ENCODE measurements around the gene RUNX1.

RUNX1 gene

DNA sequence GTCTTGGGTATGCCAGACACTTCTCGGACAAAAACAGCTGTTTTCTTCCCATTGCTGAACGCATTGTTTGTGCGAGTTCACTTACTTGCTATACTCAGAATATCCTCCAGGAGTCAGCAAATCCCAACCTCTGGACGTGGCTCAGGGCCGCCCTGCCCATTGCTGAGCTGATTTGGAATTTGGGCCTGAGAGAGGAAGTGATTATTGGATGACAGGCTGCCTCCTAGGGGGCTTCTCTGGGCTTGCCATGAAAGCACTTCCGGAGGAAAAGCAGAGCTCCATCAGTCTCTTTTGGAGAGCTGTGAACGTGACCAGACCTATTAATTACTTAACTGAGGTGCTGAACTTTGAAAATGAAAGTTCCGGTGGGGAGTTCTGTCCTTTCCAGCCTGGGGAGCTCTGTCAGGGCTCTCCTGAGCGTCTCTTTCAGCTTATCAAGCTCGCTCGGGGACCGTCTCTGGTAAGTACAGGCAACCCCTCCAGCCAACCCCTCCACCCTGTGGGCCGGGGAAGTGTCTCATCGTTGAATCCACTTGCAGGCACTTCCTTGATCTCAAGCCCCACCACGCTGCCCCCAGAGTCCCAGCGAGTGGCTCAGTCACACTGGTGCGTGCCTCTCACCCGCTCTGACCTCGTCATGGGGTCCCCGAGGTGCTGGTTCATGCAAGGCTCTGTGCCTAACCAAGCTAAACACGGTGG is 303.4 kb downstream of the RUNX1 start:
- Histone ChIP-seq H4K8ac (ENCODE audit: low read depth, low read length) (no peak overlapping the region), H3K23ac (ENCODE audit: low read length) (no peak overlapping the region), H2BK120ac (ENCODE audit: low read depth, low read length) (peak overlapping the region; percentile 7), H4K5ac (ENCODE audit: low read length) (peak overlapping the region; percentile 81), H3K79me2 (ENCODE audit: control insufficient read depth, insufficient read depth, low read length) (no peaks in the 10 kb centered on the region), H3K36me3 (ENCODE audit: control insufficient read depth, insufficient read depth, low read length) (no peaks in the 10 kb centered on the region), H2BK5ac (ENCODE audit: low read length) (peak overlapping the region; percentile 89), H2BK15ac (replicated peaks; ENCODE audit: low read depth) (no peak overlapping the region), H3K4me1 (ENCODE audit: control insufficient read depth, low read depth, low read length) (no peaks in the 10 kb centered on the region), H2AK5ac (ENCODE audit: low read length) (peak overlapping the region; percentile 58), H3K27me3 (ENCODE audit: insufficient read depth, low read length, poor library complexity) (no peaks in the 10 kb centered on the region), H3K4me3 (ENCODE audit: low read length) (no peak overlapping the region), H3K27ac (ENCODE audit: low read depth, low read length) (peak overlapping the region; percentile 18), H3K79me1 (ENCODE audit: low read length) (no peaks in the 10 kb centered on the region), H3K4me2 (ENCODE audit: low read length) (no peak overlapping the region), H3K9ac (ENCODE audit: low read length) (no peak overlapping the region), H3K18ac (ENCODE audit: low read length) (peak overlapping the region; percentile 60), H3K4ac (ENCODE audit: low read depth, low read length) (no peak overlapping the region), H3K56ac (ENCODE audit: low read length) (peak overlapping the region; percentile 76)
- peak; percentile 98 for DNase-seq
- no CpG with 5 or more reads among the region's 21 CpGs for WGBS (ENCODE audit: extremely low coverage, insufficient coverage, low lambda C conversion rate)

- no peak overlapping the region for H3K4me2 ChIP-seq (ENCODE audit: low read length)
- no peak overlapping the region for H3K56ac ChIP-seq (ENCODE audit: low read length)
- no peak overlapping the region for H2BK15ac ChIP-seq (replicated peaks; ENCODE audit: low read depth)
- no peak overlapping the region for H3K4ac ChIP-seq (ENCODE audit: low read depth, low read length)
- no peak overlapping the region for H3K23ac ChIP-seq (ENCODE audit: low read length)
- no peak overlapping the region for H3K18ac ChIP-seq (ENCODE audit: low read length)
- H3K27me3 ChIP-seq (ENCODE audit: insufficient read depth, low read length, poor library complexity) = no peaks in the 10 kb centered on the region
- WGBS (ENCODE audit: extremely low coverage, insufficient coverage, low lambda C conversion rate) = no CpG with 5 or more reads among the region's 3 CpGs
- no peaks in the 10 kb centered on the region for H3K79me1 ChIP-seq (ENCODE audit: low read length)
- no peaks in the 10 kb centered on the region for H3K4me1 ChIP-seq (ENCODE audit: control insufficient read depth, low read depth, low read length)
- H3K4me3 ChIP-seq (ENCODE audit: low read length) = no peak overlapping the region
- H4K5ac ChIP-seq (ENCODE audit: low read length) = no peak overlapping the region
- DNase-seq = no peak
- H3K79me2 ChIP-seq (ENCODE audit: control insufficient read depth, insufficient read depth, low read length) = no peaks in the 10 kb centered on the region
- no peak overlapping the region for H2BK5ac ChIP-seq (ENCODE audit: low read length)
- no peak overlapping the region for H3K9ac ChIP-seq (ENCODE audit: low read length)
- H2AK5ac ChIP-seq (ENCODE audit: low read length) = no peak overlapping the region
- no peaks in the 10 kb centered on the region for H3K36me3 ChIP-seq (ENCODE audit: control insufficient read depth, insufficient read depth, low read length)
- H4K8ac ChIP-seq (ENCODE audit: low read depth, low read length) = no peak overlapping the region
- H3K27ac ChIP-seq (ENCODE audit: low read depth, low read length) = no peak overlapping the region
- no peak overlapping the region for H2BK120ac ChIP-seq (ENCODE audit: low read depth, low read length)
Observed at GRCh38 chr21:34744801-34745200, 304.3 kb downstream of the RUNX1 start.

DNA sequence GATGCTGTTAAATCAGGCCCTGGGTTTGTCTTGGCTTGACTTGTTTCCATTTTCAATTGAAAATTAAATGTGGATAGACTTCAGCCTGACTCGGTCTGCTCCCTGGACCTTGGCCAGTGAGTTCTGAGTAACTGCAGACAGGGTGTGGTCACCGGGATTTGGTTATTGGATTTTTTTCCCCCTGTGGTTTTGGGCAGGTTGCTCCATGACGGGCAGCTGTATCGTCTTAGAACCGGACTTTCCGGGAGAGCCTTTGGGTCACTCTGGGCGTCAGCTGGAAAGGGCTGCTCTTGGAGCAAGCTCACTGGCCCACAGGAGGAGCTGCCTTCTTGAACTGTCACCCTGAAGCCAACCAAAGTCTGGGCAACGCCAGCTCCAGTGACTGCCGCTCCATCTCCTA is 305.3 kb downstream of the RUNX1 start:
- Histone ChIP-seq H3K27me3 (ENCODE audit: insufficient read depth, low read length, poor library complexity) (no peaks in the 10 kb centered on the region), H3K4me1 (ENCODE audit: control insufficient read depth, low read depth, low read length) (no peaks in the 10 kb centered on the region), H4K8ac (ENCODE audit: low read depth, low read length) (no peak overlapping the region), H3K18ac (ENCODE audit: low read length) (no peak overlapping the region), H2BK5ac (ENCODE audit: low read length) (no peak overlapping the region), H3K4ac (ENCODE audit: low read depth, low read length) (no peak overlapping the region), H4K5ac (ENCODE audit: low read length) (no peak overlapping the region), H3K9ac (ENCODE audit: low read length) (no peak overlapping the region), H3K23ac (ENCODE audit: low read length) (peak overlapping the region; percentile 9), H3K56ac (ENCODE audit: low read length) (no peak overlapping the region), H2BK15ac (replicated peaks; ENCODE audit: low read depth) (no peak overlapping the region), H3K79me1 (ENCODE audit: low read length) (no peaks in the 10 kb centered on the region), H3K4me2 (ENCODE audit: low read length) (no peak overlapping the region), H2AK5ac (ENCODE audit: low read length) (no peak overlapping the region), H3K79me2 (ENCODE audit: control insufficient read depth, insufficient read depth, low read length) (no peaks in the 10 kb centered on the region), H2BK120ac (ENCODE audit: low read depth, low read length) (no peak overlapping the region), H3K27ac (ENCODE audit: low read depth, low read length) (no peak overlapping the region), H3K36me3 (ENCODE audit: control insufficient read depth, insufficient read depth, low read length) (no peaks in the 10 kb centered on the region), H3K4me3 (ENCODE audit: low read length) (no peak overlapping the region)
- DNase-seq = no peak
- WGBS (ENCODE audit: extremely low coverage, insufficient coverage, low lambda C conversion rate) = no CpG with 5 or more reads among the region's 9 CpGs

- Histone ChIP-seq H2BK15ac (replicated peaks; ENCODE audit: low read depth) (no peak overlapping the region), H2BK120ac (ENCODE audit: low read depth, low read length) (no peak overlapping the region), H3K79me1 (ENCODE audit: low read length) (no peaks in the 10 kb centered on the region), H3K79me2 (ENCODE audit: control insufficient read depth, insufficient read depth, low read length) (no peaks in the 10 kb centered on the region), H3K56ac (ENCODE audit: low read length) (no peak overlapping the region), H3K18ac (ENCODE audit: low read length) (no peak overlapping the region), H3K4me3 (ENCODE audit: low read length) (no peak overlapping the region), H3K4ac (ENCODE audit: low read depth, low read length) (no peak overlapping the region), H3K27ac (ENCODE audit: low read depth, low read length) (no peak overlapping the region), H2AK5ac (ENCODE audit: low read length) (no peak overlapping the region), H4K8ac (ENCODE audit: low read depth, low read length) (no peak overlapping the region), H2BK5ac (ENCODE audit: low read length) (no peak overlapping the region), H3K4me1 (ENCODE audit: control insufficient read depth, low read depth, low read length) (no peaks in the 10 kb centered on the region), H3K9ac (ENCODE audit: low read length) (no peak overlapping the region), H3K23ac (ENCODE audit: low read length) (no peak overlapping the region), H3K36me3 (ENCODE audit: control insufficient read depth, insufficient read depth, low read length) (no peaks in the 10 kb centered on the region), H4K5ac (ENCODE audit: low read length) (no peak overlapping the region), H3K4me2 (ENCODE audit: low read length) (no peak overlapping the region), H3K27me3 (ENCODE audit: insufficient read depth, low read length, poor library complexity) (no peaks in the 10 kb centered on the region)
- WGBS (ENCODE audit: extremely low coverage, insufficient coverage, low lambda C conversion rate) = no CpG with 5 or more reads among the region's 9 CpGs
- no peak for DNase-seq
Observed at GRCh38 chr21:34743285-34743684, 305.8 kb downstream of the RUNX1 start.

- no peak overlapping the region for H3K56ac ChIP-seq (ENCODE audit: low read length)
- H2BK5ac ChIP-seq (ENCODE audit: low read length) = no peak overlapping the region
- no peak overlapping the region for H3K18ac ChIP-seq (ENCODE audit: low read length)
- no peak overlapping the region for H3K9ac ChIP-seq (ENCODE audit: low read length)
- H2AK5ac ChIP-seq (ENCODE audit: low read length) = no peak overlapping the region
- no peak overlapping the region for H3K4ac ChIP-seq (ENCODE audit: low read depth, low read length)
- H3K27me3 ChIP-seq (ENCODE audit: insufficient read depth, low read length, poor library complexity) = no peaks in the 10 kb centered on the region
- H3K4me2 ChIP-seq (ENCODE audit: low read length) = no peak overlapping the region
- H2BK15ac ChIP-seq (replicated peaks; ENCODE audit: low read depth) = no peak overlapping the region
- no peaks in the 10 kb centered on the region for H3K4me1 ChIP-seq (ENCODE audit: control insufficient read depth, low read depth, low read length)
- no peaks in the 10 kb centered on the region for H3K36me3 ChIP-seq (ENCODE audit: control insufficient read depth, insufficient read depth, low read length)
- H3K23ac ChIP-seq (ENCODE audit: low read length) = no peak overlapping the region
- H3K79me1 ChIP-seq (ENCODE audit: low read length) = no peaks in the 10 kb centered on the region
- no peak overlapping the region for H4K5ac ChIP-seq (ENCODE audit: low read length)
- no peak overlapping the region for H3K4me3 ChIP-seq (ENCODE audit: low read length)
- no peak overlapping the region for H3K27ac ChIP-seq (ENCODE audit: low read depth, low read length)
- no peaks in the 10 kb centered on the region for H3K79me2 ChIP-seq (ENCODE audit: control insufficient read depth, insufficient read depth, low read length)
- no peak for DNase-seq
- no peak overlapping the region for H2BK120ac ChIP-seq (ENCODE audit: low read depth, low read length)
- no peak overlapping the region for H4K8ac ChIP-seq (ENCODE audit: low read depth, low read length)
- 100% methylated on average over 1 of the region's 1 CpG for WGBS (ENCODE audit: extremely low coverage, insufficient coverage, low lambda C conversion rate)
Observed at GRCh38 chr21:34740198-34740597, 308.9 kb downstream of the RUNX1 start.
